HG03280 (cell line): ENCODE measurements around the gene BTG2.
"Not testable (repeated sequence)": the region's sequence is repeated elsewhere in the genome, so short reads cannot be mapped to it uniquely, and the experiment has no call there.

Experiments used
- ATAC-seq: cut with Tn5 transposase; IDR thresholded peaks from one replicate; pipeline ENCODE4 v1.9.1; 2021; ENCODE audit warnings: mild to moderate bottlenecking, moderate library complexity; ENCODE audit not compliant: unreplicated experiment

Gene BTG2

DNA sequence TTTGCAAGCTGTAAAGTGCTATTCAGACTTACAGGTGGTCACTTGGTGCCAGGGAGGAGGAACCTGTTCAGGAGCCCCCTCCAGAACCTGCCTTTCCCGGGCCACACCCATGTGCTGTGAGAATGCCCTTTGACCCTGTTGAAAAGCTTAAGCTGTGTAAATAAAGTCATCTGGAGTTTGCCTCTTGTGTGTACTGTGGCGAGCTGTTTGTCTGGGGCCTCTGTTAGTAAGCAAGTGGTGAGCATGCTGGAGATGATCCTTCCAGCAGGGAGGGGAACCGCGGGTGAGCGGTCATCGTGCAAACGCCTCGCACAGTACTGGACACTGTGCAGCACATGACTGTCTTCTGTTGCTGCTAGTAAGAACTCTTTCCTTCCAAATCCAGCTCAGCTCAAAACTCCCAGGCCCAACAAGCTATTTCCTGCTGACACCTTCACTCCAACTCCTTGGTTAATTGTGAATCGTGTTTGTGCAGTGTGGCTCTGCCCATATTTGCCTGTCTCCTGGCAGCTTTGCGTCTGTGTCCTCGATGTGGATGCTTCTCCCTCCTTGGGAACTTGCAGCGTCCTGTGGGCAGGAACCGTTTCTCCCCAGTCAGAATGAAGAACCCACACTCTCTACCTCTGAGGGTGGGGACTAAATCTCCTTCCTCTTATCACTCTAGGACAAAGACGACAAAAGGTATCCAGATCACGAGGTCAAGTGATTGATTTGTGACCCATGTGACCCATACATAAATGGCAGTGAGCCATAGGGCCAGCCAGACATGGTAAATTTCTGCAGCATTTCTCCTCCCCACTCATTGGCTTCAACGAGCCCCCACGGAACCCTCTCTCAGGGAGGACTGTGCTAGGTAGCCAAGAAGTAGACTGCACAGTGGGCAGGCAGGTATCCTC, 13.9 kb upstream of the BTG2 start:
- ATAC-seq: no peak

DNA sequence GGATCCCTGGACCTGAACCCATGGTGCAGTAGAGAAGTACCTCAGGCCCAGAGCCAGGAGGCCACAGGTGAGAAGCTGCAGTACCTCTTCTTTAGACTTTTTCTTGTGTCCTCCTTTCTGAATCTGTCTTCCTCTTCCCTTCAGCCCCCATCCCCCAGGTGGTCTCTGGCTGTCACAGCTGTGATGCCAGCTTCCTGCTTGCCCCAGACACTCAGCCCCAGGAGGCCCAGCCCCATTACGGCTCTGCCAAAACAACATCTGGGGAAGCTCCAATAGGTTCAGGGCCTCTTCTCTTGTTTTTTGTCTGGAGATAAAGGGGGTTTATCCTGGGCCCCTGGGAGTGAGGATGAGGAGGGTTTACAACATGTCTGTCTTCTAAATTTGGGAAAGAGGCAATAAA, 9.5 kb upstream of the BTG2 start:
- no peak for ATAC-seq

DNA sequence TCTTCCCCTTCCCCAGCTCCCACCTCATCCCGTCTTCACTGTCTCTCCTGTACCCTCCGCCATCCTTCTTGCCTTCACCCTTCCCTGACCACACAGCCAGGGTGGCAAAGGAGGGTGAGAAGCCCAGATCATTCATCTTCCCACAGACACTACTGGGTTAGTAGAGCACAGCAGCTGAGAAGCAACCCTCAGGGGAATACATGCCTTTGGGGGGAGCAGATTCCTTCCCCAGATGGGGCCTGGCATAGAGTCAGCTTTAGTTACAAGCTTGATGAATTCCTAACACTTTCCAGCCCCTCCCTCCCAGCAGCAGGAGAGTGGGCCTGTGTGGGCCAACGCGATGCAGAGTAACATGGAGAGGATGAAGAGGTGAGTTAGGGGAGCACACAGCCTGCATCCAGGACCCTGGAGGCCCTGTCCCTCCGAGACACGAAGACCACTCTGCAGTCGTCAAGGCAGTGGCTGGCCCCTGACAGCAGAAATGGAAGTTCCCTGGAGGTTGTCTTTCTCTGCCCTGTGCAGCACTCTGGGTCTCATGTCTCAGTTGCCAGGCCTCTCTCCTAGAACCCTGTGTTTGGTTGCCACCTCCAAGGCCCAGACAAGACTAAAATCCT, 8.8 kb upstream of the BTG2 start:
- no peak for ATAC-seq

DNA sequence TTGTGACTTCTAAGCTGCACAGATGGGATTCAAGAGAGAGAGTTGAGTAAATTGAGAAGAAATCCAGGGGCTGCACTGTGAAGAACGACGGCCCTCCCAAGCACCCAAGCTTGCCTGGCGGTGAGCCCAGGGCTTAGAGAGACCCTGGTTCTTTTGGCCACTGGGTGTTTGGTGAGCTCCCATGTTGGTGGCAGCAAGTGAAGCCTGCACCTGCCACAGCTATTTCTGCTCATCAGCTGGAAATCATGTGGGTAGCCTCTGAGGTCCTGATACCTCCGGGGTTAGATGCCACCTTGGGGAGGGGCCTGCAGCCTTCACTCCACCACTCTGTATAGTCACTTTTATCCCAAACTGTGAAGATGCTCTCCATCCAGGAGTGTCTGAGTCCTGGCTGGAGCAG, 6.2 kb upstream of the BTG2 start:
- no peak for ATAC-seq

DNA sequence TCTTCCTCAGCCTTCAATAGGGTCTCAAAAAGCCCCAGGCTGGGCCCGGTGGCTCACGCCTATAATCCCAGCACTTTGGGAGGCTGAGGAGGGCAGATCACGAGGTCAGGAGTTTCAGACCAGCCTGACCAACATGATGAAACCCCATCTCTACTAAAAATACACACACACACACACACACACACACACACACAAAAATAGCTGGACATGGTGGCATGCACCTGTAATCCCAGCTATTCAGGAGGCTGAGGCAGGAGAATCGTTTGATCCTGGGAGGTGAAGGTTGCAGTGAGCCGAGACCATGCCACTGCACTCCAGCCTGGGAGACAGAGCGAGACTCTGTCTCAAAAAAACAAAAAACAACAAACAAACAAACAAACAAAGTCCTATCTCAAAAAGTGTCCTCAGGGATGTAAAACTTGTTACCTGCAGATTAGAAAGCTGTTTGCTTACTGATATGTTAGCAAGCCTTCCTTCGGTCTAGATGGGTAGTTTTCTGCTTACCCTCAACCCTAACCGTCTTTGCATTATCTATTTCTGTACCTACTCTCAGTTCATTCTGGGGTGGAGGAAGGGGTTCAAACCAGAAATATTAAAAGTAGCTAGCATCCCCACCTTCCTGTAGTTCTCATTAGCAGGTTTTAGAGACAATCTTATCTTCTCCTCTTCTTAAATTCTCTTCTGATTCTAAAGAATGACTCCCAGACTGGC, 5.4 kb upstream of the BTG2 start:
- not testable (repeated sequence) for ATAC-seq

DNA sequence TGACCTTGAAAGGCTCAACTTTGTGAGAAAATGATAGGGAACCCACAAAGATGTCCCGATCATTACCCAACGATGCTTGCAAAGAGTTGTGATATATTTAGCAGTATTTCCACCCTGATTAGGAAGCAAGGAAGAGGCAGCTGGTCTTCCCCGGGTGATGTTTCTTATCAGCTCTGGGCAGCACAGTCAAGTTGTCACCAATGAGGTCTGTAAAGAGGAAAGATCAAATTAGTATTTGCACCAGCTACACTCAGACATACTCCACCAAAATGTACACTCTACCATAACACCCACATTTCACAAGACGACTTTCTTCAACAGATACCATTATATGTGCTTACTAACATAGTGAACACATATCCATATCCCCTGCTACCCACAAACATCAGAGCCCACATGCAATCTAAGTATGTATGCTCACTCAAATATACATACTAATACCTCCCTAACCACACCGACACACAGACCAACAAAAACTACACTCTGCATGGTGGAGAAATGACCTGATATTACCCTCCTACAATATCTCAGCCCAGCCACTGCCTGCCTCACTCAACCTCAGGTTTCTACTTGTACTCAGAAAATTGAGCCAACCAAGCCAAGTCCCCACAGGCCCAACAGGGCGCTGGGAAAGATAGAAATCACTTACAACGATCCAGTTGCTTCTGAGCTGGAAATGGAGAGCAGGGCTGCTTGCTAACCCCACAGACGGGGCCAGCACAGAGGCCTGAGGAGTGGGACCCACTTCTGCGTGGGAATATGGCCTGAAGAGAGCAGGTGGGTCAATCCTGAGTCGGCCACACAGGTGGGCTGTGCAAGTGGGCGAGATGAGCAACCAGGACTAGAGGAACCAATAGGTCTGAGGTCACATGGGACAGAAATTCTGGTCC, 4.6 kb upstream of the BTG2 start:
- ATAC-seq: no peak

DNA sequence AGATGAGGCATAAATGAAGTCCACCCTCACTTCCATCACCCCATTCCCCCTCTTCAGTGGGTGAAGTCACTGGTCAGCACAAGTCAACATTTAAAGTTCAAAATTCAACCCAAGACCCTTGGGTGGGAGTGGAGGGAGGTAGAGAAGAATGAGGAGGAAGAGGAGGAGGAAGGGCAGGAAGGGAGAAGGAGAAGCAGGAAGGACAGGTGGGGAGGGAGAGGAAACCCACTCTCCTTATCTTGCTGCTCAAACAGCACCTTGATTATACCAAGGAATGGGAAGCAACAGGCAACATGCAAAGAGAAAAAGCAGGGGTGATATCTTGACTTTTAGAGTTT, 4.0 kb upstream of the BTG2 start:
- no peak for ATAC-seq

DNA sequence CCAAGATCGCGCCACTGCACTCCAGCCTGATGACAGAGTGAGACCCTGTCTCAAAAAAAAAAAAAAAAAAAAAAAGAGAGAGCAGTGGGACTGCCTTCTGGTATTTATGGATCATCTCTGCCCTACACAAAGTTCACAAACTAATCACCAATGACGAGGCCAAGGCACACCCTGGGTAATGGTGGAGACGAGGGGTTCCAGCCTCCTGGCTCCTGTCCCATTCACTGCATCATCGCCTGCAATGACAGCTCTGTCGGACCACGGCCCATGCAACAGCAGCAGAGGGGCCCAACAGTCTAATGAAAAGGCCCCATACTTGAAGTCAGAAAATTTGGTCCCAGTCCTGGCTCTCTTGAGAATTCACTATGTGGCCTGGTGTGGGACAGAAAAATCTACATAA, 2.9 kb upstream of the BTG2 start:
- no peak for ATAC-seq

DNA sequence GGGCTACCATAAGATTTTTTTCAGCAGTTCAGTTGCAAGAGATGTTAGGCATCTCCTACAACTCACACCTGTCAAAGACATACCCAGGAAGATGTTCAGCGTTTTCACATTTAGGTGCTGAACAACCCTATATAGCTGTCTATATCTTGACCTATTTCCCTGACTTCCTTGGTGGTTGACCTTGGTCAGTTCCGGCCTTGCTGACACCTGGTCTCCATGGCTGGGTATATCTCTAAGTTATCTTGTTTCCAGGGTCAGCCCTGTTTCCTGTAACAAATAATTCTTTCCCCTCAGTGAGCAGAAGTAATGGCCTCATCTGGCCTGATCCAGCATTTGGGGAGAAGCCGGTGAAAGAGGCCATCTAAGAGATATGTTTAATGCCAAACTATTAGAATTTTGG, 2.4 kb upstream of the BTG2 start:
- ATAC-seq: no peak

DNA sequence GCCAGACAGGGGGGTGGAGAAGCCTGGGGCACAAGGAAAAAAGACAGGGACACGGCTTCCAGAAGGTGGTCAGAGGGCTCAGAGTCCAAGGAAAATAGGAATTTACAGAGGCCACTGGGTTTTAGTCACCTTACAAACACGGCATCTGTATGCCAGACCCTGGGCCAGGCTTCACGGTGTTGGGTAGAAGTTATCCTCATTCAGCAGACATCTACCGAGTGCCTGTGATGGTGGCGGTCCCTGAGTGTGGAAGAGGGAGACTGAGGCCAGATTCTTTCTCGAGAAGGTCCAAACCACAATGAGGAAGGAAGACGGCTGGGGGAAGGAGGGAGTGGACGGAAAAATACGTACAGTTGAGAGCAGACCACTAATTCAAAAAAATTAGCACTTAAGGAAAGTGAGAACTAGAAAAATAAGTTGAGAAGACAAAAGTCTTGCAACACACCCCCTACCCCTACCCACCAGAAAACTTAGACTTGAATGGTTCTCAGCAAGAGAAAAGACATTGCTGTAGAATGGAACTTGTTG, 864 bp upstream of the BTG2 start:
- ATAC-seq: no peak

DNA sequence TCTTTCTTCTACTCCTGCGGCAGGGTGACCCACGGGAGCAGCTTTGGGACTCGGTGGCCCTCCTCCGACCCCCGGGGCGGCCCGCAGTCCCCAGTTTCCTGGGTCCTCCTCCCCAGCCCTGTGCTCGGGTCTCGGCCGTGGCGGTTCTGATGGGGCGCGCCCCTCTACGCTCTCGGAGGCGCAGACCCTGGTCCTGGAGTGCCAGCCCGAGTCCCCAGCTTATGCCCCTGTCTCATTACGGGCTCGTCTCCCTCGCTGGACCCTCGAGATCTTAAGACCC, 430 bp downstream of the BTG2 start:
- ATAC-seq: no peak

DNA sequence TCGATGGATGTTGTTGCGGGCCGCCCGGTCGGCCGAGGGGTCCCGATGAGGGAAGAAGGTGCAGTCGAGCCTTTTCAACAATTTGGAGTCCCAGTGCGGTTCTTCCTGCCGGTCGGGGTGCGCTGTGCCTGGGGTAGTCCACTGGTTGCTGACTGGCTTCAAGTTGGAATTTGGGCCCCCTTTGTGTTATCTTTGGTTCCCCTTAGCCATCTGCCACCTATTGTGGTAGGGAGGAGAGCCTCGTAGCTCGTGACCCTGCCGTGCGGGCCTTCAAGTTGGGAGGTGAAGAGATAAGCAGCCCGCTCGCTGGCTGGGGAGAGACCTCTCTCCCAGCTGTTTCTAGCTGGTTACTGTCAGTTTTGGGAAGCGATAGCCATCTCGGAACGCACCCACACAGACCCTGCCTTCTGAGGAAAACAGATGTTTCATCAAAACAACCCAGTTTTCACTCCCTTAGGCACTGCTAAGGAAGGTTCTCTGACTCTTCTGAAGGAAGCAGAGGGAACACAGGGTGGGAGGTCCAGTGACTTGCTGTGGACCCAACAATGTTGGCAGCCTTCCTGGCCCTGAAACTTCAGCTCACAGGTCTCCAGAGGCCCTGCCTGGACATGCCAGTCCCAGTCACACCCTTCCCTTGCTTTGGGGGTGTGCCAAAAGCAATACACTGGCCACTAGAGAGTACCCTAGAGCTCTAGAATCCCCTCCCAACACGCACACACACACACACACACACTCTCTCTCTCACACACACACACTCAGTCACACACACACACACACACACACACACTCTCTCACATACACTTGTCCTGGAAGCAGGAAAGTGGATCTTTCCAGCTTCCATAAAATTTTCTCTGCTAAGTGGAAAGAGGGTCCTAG, 1.0 kb downstream of the BTG2 start:
- no peak for ATAC-seq

DNA sequence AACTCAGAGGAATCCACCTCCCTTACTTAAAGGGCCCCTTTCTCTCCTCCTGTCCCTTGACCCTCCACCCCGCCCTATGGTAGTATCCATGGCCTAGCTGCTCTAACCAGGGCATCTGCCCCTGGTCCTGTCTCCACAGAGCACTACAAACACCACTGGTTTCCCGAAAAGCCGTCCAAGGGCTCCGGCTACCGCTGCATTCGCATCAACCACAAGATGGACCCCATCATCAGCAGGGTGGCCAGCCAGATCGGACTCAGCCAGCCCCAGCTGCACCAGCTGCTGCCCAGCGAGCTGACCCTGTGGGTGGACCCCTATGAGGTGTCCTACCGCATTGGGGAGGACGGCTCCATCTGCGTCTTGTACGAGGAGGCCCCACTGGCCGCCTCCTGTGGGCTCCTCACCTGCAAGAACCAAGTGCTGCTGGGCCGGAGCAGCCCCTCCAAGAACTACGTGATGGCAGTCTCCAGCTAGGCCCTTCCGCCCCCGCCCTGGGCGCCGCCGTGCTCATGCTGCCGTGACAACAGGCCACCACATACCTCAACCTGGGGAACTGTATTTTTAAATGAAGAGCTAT, 1.7 kb downstream of the BTG2 start:
- no peak for ATAC-seq

DNA sequence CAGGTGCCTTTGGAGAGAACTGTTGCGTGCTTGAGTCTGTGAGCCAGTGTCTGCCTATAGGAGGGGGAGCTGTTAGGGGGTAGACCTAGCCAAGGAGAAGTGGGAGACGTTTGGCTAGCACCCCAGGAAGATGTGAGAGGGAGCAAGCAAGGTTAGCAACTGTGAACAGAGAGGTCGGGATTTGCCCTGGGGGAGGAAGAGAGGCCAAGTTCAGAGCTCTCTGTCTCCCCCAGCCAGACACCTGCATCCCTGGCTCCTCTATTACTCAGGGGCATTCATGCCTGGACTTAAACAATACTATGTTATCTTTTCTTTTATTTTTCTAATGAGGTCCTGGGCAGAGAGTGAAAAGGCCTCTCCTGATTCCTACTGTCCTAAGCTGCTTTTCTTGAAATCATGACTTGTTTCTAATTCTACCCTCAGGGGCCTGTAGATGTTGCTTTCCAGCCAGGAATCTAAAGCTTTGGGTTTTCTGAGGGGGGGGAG, 2.4 kb downstream of the BTG2 start:
- ATAC-seq: no peak

DNA sequence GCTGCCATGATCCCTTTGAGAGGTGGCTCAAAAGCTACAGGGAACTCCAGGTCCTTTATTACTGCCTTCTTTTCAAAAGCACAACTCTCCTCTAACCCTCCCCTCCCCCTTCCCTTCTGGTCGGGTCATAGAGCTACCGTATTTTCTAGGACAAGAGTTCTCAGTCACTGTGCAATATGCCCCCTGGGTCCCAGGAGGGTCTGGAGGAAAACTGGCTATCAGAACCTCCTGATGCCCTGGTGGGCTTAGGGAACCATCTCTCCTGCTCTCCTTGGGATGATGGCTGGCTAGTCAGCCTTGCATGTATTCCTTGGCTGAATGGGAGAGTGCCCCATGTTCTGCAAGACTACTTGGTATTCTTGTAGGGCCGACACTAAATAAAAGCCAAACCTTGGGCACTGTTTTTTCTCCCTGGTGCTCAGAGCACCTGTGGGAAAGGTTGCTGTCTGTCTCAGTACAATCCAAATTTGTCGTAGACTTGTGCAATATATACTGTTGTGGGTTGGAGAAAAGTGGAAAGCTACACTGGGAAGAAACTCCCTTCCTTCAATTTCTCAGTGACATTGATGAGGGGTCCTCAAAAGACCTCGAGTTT, 3.1 kb downstream of the BTG2 start:
- no peak for ATAC-seq

DNA sequence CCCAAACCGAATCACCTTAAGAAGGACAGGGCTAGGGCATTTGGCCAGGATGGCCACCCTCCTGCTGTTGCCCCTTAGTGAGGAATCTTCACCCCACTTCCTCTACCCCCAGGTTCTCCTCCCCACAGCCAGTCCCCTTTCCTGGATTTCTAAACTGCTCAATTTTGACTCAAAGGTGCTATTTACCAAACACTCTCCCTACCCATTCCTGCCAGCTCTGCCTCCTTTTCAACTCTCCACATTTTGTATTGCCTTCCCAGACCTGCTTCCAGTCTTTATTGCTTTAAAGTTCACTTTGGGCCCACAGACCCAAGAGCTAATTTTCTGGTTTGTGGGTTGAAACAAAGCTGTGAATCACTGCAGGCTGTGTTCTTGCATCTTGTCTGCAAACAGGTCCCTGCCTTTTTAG, 3.6 kb downstream of the BTG2 start:
- no peak for ATAC-seq

DNA sequence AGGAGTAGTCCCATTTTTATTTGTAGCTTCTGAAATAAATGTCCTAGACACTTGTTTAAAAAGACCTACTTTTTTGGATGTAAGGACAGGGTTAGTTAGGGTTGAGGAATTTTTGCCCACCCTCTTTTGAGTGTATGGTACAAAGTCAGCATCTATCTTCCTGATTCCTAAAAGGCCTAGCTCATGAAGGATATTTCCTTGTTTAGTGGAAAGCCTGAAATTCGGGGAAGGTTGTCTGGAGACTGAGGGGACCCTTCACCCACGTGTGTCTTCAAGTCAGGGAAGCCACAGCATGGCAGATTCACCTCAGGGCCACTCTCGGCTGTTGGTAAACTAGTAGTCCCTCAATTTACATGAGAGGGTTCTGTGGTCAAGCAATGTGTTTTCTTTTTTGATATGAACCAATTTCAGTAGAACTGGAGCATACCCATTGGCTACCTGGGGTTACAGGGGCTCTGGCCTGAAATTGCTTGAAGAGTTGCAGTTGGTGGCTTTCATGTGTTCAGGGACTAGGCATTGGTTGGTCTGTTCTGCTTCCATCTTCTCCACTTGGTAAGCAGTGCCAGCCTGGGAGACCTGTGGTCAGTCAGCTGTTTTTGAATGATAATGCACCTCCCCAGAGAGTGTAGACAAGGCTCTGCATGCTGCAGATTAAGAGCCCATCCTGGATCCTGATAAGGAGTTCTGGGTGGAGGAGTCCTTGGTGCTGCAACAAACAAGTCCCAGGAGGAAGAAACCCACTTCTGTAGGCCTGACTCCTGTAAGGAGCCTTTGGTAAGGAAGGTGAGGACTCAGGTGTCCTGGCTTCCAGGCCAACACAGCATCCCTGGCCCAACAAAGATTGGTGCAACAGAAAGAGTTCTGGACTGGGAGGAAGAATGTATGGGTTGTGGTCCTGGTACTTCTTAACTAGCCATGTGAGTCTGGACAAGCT, 6.3 kb downstream of the BTG2 start:
- no peak for ATAC-seq
